Stimulated activated CD4-positive, alpha-beta T cell treated with anti-CD3 and anti-CD28 coated beads, Interleukin-2, amount 100 ng/mL, for 48 hours (primary cell): ENCODE data around the gene CENPX.
"Not testable (repeated sequence)": the region's sequence is repeated elsewhere in the genome, so short reads cannot be mapped to it uniquely, and the experiment has no call there.

Source experiments
- DNase-seq, 2 donors: peaks; one replicate each; pipeline ENCODE4 v3.0.0-alpha.2; 2020

CENPX gene

DNA sequence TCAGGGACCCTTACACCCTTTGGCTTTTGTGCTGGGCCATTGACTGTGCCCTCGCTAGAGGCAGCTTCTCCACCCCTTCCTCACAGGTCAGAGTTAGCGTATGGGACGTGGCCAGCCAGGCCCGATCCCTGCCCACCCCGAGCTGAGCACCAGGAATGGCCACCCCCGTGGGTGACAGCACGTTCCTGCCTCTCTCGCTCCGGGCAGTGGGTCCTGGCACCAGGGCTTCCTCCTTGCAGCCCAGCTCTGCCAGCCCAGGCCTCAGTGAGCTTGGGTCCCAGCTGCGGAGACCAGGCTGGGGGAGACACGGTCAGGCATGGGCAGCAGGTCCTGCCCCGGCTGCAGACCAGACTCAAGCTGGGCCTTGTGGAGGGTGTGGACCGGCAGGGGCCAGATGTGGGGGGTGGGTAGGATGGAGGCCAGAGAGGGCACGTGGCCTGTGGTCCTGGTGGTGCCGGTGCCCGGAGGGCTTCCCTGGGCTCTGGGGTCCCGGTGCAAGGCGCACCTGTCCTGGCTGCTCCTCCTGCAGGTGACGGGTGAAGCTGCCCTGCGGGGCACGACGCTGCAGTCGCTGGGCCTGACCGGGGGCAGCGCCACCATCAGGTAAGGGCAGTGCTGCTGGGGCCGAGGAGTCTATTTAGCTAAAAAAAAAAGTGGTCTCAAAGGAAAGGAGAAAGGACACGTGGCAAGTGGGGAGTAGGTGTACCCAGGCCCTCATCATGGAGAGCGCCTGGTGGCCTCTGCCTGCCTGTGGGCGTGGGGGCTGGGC is 27.0 kb downstream of the CENPX start:
- no peak for DNase-seq

DNA sequence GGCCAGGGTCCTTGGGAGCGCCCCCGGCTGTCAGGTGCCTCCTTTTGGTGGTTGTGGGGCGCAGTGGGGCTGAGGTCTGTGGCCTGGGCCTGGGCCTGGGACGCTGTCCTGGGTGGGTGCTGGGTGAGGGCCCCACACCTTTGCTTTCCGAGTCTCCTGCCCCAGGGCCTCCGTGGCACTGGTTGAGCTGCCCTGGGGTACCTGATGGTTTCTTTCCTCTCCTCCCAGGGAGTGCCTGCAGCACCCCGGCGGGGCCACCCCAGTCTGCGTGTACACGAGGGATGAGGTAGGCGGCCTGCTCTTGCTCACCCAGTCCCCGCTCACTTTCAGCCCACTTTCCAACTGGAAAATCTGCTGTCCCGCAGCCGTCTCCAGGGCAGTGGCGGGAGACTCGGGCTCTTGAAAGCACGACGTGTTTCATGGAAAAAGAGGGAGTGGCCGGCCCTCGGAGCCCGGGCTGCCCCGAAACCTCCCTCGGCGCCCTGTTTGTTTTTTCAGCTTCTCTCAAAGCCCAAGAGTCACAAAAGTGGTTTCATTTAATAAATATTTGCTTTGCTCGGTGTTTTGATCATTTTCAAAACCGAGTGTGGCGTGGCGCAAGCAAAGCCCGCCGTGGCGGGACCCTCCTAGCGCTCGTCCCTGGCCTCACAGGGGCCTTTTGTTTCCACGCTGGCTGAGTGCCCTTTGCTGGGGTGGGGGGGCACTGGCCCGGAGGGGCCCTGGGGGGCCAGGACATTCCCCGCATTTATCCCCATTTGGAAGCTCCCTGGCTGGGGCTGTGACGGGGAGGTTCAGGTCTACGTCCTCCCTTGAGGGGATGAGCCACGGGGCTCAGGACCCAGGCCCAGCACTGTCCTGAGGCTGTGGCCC is 27.9 kb downstream of the CENPX start:
- no peak for DNase-seq

DNA sequence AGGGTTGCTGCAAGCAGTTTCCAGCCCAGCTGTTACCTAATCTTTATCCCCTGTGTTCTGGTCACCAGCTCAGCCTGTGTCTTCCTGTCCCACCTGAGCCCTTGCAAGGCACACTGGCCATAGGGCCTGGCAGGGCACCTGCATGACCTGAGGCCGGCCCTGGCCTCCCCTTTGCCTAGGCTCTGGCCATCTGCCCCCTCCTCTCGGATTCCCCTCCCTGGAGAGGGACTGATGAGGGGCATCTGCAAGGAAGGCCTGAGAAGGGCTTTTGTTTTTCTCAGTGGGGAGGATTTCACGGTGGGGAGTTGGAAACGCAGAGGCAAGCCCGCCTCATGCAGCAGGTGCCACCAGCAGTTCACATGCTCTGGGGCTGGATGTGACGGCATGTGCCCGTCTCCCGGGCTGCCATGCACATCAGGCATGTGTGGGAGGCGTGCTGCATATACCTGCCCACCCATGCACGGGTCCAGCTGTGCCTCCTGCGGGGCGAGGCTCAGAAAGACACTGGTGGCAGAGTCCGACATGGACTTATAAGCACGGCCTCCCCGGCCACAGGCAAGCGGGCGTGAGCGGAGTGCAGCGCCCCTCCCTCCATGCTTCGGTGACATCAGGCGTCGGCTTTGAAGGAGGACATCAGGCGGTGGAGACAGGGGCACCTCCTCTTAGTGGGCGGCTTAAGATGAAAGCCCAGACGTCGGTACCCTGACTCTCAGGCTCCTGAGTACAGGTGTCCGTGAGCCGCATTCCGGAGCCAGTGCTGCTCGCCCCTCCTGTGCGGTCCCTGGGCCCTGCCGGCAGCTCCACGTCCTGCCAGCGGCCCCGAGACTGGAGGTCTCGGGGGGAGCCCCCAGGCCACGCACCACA is 28.7 kb downstream of the CENPX start:
- no peak for DNase-seq

GRCh38 chr17:81992306-81993102 is 30.2 kb downstream of the CENPX start:
- no peak for DNase-seq

- DNase-seq: no peak
These were observed 30.9 kb downstream of the CENPX start for GRCh38 chr17:81991684-81992305.

GRCh38 chr17:81990836-81991683 is 31.6 kb downstream of the CENPX start:
- DNase-seq: no peak

DNA sequence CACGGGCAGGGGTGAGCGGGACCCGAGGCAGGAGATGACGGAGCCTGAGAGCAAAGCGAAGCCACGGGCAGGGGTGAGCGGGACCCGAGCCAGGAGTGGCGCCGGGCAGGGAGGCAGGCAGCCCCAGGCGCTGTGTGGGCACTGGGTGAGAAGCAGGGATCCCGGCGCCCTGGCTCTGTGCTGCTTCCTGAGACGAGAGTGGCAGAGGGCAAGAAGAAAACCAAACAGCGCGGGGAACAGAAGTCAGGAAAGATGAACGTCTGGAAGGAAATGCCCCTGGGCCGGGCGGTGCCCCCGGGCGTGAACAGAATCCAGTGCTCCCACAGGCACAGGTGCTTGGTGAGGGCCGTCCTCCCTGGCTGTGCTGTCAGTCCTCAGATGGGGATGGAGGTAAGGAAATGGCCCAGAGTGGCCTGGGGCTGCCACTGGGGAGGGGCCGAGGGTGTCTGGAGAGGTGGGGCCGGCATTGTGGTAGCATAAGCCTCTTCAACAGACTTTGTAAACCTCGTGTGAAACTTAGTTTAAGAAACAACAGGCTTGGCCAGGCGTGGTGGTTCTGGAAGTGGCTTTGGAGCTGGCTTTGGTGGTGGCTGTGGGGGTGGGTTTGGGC is 35.4 kb downstream of the CENPX start:
- DNase-seq: no peak

GRCh38 chr17:81986606-81987005 is 36.1 kb downstream of the CENPX start:
- no peak for DNase-seq

- DNase-seq: no peak
These were observed 37.8 kb downstream of the CENPX start for GRCh38 chr17:81984773-81985410.

GRCh38 chr17:81983639-81984373 is 38.9 kb downstream of the CENPX start:
- no peak for DNase-seq

DNA sequence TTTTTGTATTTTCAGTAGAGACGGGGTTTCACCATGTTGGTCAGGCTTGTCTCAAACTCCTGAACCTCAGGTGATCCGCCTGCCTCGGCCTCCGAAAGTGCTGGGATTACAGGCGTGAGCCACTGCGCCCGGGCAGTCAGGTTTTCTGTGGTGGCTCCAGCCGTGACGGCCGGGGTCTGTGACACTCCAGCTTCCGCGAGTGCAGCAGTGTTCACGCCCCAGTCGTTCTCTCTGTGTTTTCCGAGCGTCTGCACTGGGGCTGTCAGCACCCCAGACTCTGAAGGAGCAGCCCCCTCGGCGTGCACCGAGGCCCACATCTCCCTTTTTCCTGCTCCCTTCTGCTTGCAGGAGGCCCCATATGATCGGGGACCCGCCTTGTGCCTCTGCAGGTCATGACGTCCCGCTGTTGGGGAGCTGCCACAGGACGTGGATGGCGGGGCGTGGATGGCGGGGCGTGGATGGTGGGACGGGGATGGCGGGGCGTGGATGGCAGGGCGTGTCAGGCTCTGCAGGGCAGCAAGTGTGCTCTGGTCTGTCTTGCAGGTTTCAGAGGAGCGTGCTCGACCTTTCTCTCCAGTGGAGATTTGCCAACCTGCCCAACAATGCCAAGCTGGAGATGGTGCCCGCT is 39.6 kb downstream of the CENPX start:
- no peak for DNase-seq

GRCh38 chr17:81981511-81981910 is 41.2 kb downstream of the CENPX start:
- not testable (repeated sequence) for DNase-seq

DNA sequence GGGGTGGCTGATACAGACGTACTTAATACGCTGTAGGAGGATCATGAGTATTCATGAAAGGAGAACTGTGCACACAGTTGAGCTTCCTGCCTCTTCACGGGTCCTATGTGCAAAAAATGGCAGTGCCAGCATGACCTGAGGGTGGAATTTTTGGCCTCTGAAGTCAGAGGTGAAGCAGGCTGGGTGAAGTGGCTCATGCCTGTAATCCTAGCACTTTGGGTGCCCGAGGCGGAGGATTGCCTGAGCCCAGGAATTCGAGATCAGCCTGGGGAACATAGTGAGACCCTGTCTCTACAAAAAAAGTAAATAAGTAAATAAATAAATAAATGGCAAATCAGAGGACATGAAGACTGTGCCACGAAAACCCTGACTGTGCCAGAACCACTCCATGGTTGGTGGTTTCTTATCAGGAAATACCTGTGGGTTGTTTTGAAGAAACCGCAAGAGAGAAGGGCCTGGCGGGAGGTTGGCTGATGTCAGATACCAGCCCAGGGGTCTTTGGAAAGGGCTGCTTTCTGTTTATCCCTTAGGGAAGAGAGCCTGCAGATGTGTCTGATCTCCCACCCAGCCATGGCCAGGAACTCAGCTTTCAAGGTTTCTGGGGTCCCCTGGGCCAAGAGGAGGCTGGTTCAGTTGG is 41.9 kb downstream of the CENPX start:
- no peak for DNase-seq

DNA sequence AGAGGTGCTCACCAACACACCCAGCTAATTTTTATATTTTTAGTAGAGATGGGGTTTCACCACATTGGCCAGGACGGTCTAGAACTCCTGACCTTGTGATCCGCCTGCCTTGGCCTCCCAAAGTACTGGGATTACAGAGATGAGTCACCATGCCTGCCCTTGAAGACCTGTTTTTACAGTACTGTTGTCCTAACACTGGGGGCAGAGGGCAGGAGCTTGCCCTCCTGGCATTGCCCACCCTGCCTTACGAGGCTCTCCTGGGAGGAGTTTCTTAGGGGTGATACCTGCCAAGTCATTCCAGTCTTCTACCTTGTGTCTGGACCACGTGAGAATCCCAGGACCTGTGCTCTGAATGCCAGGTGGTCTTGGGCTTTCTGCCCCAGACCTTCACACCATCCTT is 42.6 kb downstream of the CENPX start:
- DNase-seq: no peak

- no peak for DNase-seq
These were observed 44.0 kb downstream of the CENPX start for GRCh38 chr17:81978524-81979298.

DNA sequence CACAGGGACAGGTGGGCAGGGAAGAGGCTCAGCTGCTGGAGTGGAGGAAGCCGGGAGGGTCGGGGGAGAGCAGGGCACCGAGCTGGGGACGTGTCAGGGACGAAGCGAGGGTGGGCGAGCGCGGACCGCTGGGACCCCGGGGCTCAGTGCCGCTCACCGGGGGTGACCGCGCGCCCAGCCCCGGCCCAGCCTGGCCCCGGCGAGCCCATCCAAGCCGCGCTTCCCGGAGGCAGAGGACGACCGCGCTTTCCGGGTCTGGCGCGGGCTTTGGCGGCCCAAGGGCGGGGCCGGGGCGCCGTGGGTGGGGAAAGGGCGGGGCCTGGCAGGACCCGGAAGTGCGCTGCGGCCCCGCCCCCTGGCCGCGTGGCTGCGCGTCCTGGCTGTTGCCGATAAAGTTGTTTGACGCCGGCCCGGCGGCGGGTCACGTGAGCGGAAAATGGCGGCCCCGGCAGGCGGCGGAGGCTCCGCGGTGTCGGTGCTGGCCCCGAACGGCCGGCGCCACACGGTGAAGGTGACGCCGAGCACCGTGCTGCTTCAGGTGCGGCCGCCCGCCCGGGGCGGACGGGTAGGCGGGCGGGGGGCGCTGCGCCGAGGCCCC is 45.4 kb downstream of the CENPX start, which contains the start of gene ASPSCR1:
Gene ASPSCR1, plus strand, starts transcription at position 419 of the 598 bp plus-strand sequence. Its CDS starts 18 bp downstream, at position 437.
- peak; percentile 87 to 96 for DNase-seq
